GM08714 (cell line): ENCODE measurements around the gene SLC30A9.

Source experiments
- H3K4me3 ChIP-seq: fragments of 200-500 bp; sonication (Bioruptor generic); 2 replicates; pipeline ENCODE4 v1.5.1; 2014; ENCODE audit warnings: mild to moderate bottlenecking, low read length, inconsistent platforms
- ZNF274 ChIP-seq: IDR thresholded peaks from 2 replicates; pipeline ENCODE4 v1.6.1; 2012; ENCODE audit warnings: mild to moderate bottlenecking, low read depth, low read length

Gene SLC30A9

GRCh38 chr4:41990365-41991111, at the start of gene SLC30A9:
Gene SLC30A9, plus strand, starts transcription at chr4:41990530. Its CDS starts 122 bp downstream, at chr4:41990652.
- peak within 1 kb of the TSS; percentile 83 for H3K4me3 ChIP-seq
- no peak for TF ChIP-seq ZNF274

GRCh38 chr4:41940834-41941233, 49.5 kb upstream of the SLC30A9 start:
- H3K4me3 ChIP-seq: no peak overlapping the region
- TF ChIP-seq ZNF274: no peak

- no peak overlapping the region for H3K4me3 ChIP-seq
- no peak for TF ChIP-seq ZNF274
Observed at GRCh38 chr4:41943506-41943905, 46.8 kb upstream of the SLC30A9 start.

- no peak overlapping the region for H3K4me3 ChIP-seq
- TF ChIP-seq ZNF274: no peak
Observed at GRCh38 chr4:41944089-41944488, 46.2 kb upstream of the SLC30A9 start.

- TF ChIP-seq ZNF274: no peak
- no peak overlapping the region for H3K4me3 ChIP-seq
Observed at GRCh38 chr4:41949531-41949930, 40.8 kb upstream of the SLC30A9 start.

- no peak overlapping the region for H3K4me3 ChIP-seq
- no peak for TF ChIP-seq ZNF274
Observed at GRCh38 chr4:41957634-41958033, 32.7 kb upstream of the SLC30A9 start.

- no peak for TF ChIP-seq ZNF274
- peak overlapping the region; percentile 38; the same call in 1 of the 2 replicates for H3K4me3 ChIP-seq
Observed at GRCh38 chr4:41963105-41963504, 27.2 kb upstream of the SLC30A9 start.

- no peak for TF ChIP-seq ZNF274
- no peak overlapping the region for H3K4me3 ChIP-seq
Observed at GRCh38 chr4:41964401-41964800, 25.9 kb upstream of the SLC30A9 start.

GRCh38 chr4:41967392-41967791, 22.9 kb upstream of the SLC30A9 start:
- no peak overlapping the region for H3K4me3 ChIP-seq
- TF ChIP-seq ZNF274: no peak

GRCh38 chr4:41969671-41970070, 20.7 kb upstream of the SLC30A9 start:
- no peak for TF ChIP-seq ZNF274

GRCh38 chr4:41975341-41975740, 15.0 kb upstream of the SLC30A9 start:
- TF ChIP-seq ZNF274: no peak
- no peak overlapping the region for H3K4me3 ChIP-seq

More at GRCh38 chr4:41969671-41970070, 20.7 kb upstream of the SLC30A9 start:
- no peak overlapping the region for H3K4me3 ChIP-seq

GRCh38 chr4:41976775-41977516, 13.4 kb upstream of the SLC30A9 start:
- no peak overlapping the region for H3K4me3 ChIP-seq
- TF ChIP-seq ZNF274: no peak

- TF ChIP-seq ZNF274: no peak
Observed at GRCh38 chr4:41977709-41978108, 12.6 kb upstream of the SLC30A9 start.

GRCh38 chr4:41981456-41981855, 8.9 kb upstream of the SLC30A9 start, which contains the start of gene DCAF4L1:
Gene DCAF4L1, plus strand, starts transcription at chr4:41981756. Its CDS starts 37 bp downstream, at chr4:41981793.
- TF ChIP-seq ZNF274: no peak
- H3K4me3 ChIP-seq: no peak within 1 kb of the TSS

More at GRCh38 chr4:41977709-41978108, 12.6 kb upstream of the SLC30A9 start:
- no peak overlapping the region for H3K4me3 ChIP-seq

GRCh38 chr4:41982716-41983115, 7.6 kb upstream of the SLC30A9 start:
- no peak for TF ChIP-seq ZNF274
- H3K4me3 ChIP-seq: no peak overlapping the region
